Measurements from ENCODE around the gene C1QTNF12.
A peak's percentile ranks its signal among the peaks of the same experiment; 100 is the strongest.

C1QTNF12 gene

GRCh38 chr1:1210726-1211540 lies 35.6 kb downstream of the C1QTNF12 start:
- no peak for DNase-seq

- DNase-seq, result no peak
Observed at GRCh38 chr1:1208713-1209433, 37.6 kb downstream of the C1QTNF12 start.

GRCh38 chr1:1207571-1207892 lies 39.0 kb downstream of the C1QTNF12 start:
- no peak for DNase-seq

GRCh38 chr1:1206966-1207531 lies 39.5 kb downstream of the C1QTNF12 start:
- no peak for DNase-seq

- no peak for DNase-seq
Observed at GRCh38 chr1:1206376-1206965, 40.1 kb downstream of the C1QTNF12 start, which contains the start of gene TNFRSF18. TSS of gene TNFRSF18 (minus strand) at chr1:1206592. CDS start at chr1:1206571, 21 bp downstream.

- no peak for DNase-seq
Observed at GRCh38 chr1:1205769-1206375, 40.6 kb downstream of the C1QTNF12 start.

GRCh38 chr1:1204998-1205768 lies 41.3 kb downstream of the C1QTNF12 start:
- DNase-seq, result no peak

GRCh38 chr1:1204425-1204920 lies 42.0 kb downstream of the C1QTNF12 start:
- DNase-seq, result no peak

GRCh38 chr1:1203561-1204424 lies 42.7 kb downstream of the C1QTNF12 start:
- DNase-seq, result no peak

- no peak for DNase-seq
Observed at GRCh38 chr1:1202831-1203560, 43.5 kb downstream of the C1QTNF12 start.

- peak; percentile 27 for DNase-seq
Observed at GRCh38 chr1:1200876-1201810, 45.4 kb downstream of the C1QTNF12 start.

- no peak for DNase-seq
Observed at GRCh38 chr1:1199961-1200875, 46.3 kb downstream of the C1QTNF12 start.

GRCh38 chr1:1199141-1199960 lies 47.2 kb downstream of the C1QTNF12 start:
- DNase-seq, result no peak

GRCh38 chr1:1198423-1199140 lies 47.9 kb downstream of the C1QTNF12 start:
- DNase-seq, result no peak

- no peak for DNase-seq
Observed at GRCh38 chr1:1197551-1198422, 48.7 kb downstream of the C1QTNF12 start.

GRCh38 chr1:1197188-1197500 lies 49.4 kb downstream of the C1QTNF12 start:
- DNase-seq, result no peak
